HL-60 (cell line): ENCODE data around the gene CCDC77.
A peak's percentile ranks its signal among the peaks of the same experiment; 100 is the strongest.

Experiments
- DNase-seq, 2 experiments: peaks; one replicate each; pipeline ENCODE4 v3.0.0-alpha.2; 2010 to 2020; ENCODE audit warnings: low read depth in 1 of 2, low spot score in 1 of 2
- H3K27ac ChIP-seq: fragments of 250-450 bp; sonication (Bioruptor Pico); replicated peaks from 2 replicates; pipeline ENCODE4 v1.5.1; 2020; ENCODE audit warnings: mild to moderate bottlenecking, moderate library complexity
- H3K27me3 ChIP-seq: fragments of 250-450 bp; sonication (Bioruptor Pico); 2 replicates; pipeline ENCODE4 v1.5.1; 2021; ENCODE audit warnings: mild to moderate bottlenecking, moderate library complexity; ENCODE audit not compliant: insufficient read depth, poor library complexity, severe bottlenecking
- H3K4me3 ChIP-seq: replicated peaks from 2 replicates; pipeline ENCODE4 v1.5.1; 2011; ENCODE audit warnings: mild to moderate bottlenecking, control low read depth, low read length; ENCODE audit not compliant: insufficient read depth
- CTCF ChIP-seq: IDR thresholded peaks from one replicate; pipeline ENCODE4 v1.5.1; 2011; ENCODE audit warnings: low read length, control low read depth, inconsistent platforms; ENCODE audit not compliant: insufficient read depth
- GABPA ChIP-seq: IDR thresholded peaks from 2 replicates; pipeline ENCODE4 v1.6.1; 2012; ENCODE audit warnings: low read depth
- POLR2AphosphoS5 ChIP-seq: IDR thresholded peaks from 2 replicates; pipeline ENCODE4 v1.6.1; 2012; ENCODE audit warnings: low read depth
- REST ChIP-seq: IDR thresholded peaks from 2 replicates; pipeline ENCODE4 v1.6.1; 2012; ENCODE audit warnings: low read depth; ENCODE audit not compliant: insufficient replicate concordance
- SPI1 ChIP-seq: IDR thresholded peaks from 2 replicates; pipeline ENCODE4 v1.6.1; 2012; ENCODE audit warnings: low read depth, mild to moderate bottlenecking, borderline replicate concordance

Gene CCDC77

DNA sequence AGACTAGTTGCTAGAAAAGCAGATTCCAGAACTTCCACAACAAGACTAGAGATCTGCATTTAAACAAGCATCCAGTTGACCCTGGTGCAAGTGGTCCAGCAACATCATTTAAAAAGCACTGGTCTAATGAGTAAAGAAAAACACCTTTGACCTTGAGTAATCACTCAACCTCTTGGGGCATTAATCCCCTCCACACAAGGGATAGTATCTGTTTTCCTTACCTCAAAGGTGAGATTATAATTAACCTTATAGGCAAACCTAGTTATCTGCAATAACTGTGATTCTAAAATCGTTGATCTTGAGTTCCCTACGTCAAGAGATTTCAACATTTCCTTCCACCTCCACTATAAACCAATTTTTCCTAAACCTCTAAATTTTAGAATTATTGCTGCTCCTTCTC is 13.4 kb upstream of the CCDC77 start:
- H3K27me3 ChIP-seq: no peaks in the 10 kb centered on the region
- H3K27ac ChIP-seq: peak overlapping the region; percentile 96
- H3K4me3 ChIP-seq: peak overlapping the region; percentile 74
- TF ChIP-seq GABPA: no peak
- no peak for TF ChIP-seq SPI1
- TF ChIP-seq POLR2AphosphoS5: no peak
- no peak for TF ChIP-seq CTCF
- no peak for TF ChIP-seq REST
- DNase-seq: no peak

- peak in 1 of 2 experiments; percentile 9 for DNase-seq
- H3K27me3 ChIP-seq: no peaks in the 10 kb centered on the region
- TF ChIP-seq CTCF (no peak), SPI1 (no peak), REST (no peak)
- peak overlapping the region; percentile 96 for H3K27ac ChIP-seq
- H3K4me3 ChIP-seq: peak overlapping the region; percentile 74
Measured at GRCh38 chr12:388541-389141, 12.8 kb upstream of the CCDC77 start.

GRCh38 chr12:389142-390096 is 12.0 kb upstream of the CCDC77 start, which contains the start of gene KDM5A:
KDM5A (minus strand) TSS chr12:389320; CDS start chr12:389091, 229 bp downstream.
- TF ChIP-seq CTCF (no peak), SPI1 (peak; percentile 18; the same call in 1 of the 2 replicates), GABPA (peak; percentile 95), POLR2AphosphoS5 (peak; percentile 89; the same call in 1 of the 2 replicates), REST (no peak)
- peak; percentile 94 to 95 for DNase-seq
- no peaks in the 10 kb centered on the region for H3K27me3 ChIP-seq
- peak within 1 kb of the TSS; percentile 96 for H3K27ac ChIP-seq
- peak within 1 kb of the TSS; percentile 74 for H3K4me3 ChIP-seq
